MCF 10A (cell line): Measurements from ENCODE around the gene CYFIP2. TPM values are rescaled to one million over a fixed set of nuclear protein-coding genes. Genes with fewer than 3 reads are reported as not detected.
A peak's percentile ranks its signal among the peaks of the same experiment; 100 is the strongest.

Experiments used
- BruUV-seq: library from RNA; stranded (reverse); fragments of 400-500 nt; replicated peaks from 2 replicates; lab custom pipeline; 2021; lab: Mats Ljungman, UMichigan
- CTCF ChIA-PET: fragments of 300-600 bp; sonication (Branson Sonifier 250); formaldehyde crosslinking; extraction: SDS; loops from one replicate; lab custom pipeline; 2021; ENCODE audit warnings: antibody characterized with exemption, inconsistent platforms; lab: Yijun Ruan, JAX
- POLR2A ChIA-PET: fragments of 300-600, 350-650 bp; sonication (Branson Sonifier 250); formaldehyde crosslinking; extraction: SDS; loops from one replicate; lab custom pipeline; 2020; ENCODE audit warnings: antibody characterized with exemption, inconsistent platforms; lab: Yijun Ruan, JAX
- DNase-seq: peaks from one replicate; pipeline ENCODE4 v3.0.0-alpha.2; 2018; ENCODE audit not compliant: unreplicated experiment
- H3K27ac Mint-ChIP-seq: one replicate; pipeline ENCODE4 v1.8.0; 2022; ENCODE audit warnings: mild to moderate bottlenecking, low read depth, mixed read lengths; ENCODE audit not compliant: unreplicated experiment
- H3K27me3 Mint-ChIP-seq: one replicate; pipeline ENCODE4 v1.8.0; 2022; ENCODE audit warnings: mixed read lengths; ENCODE audit not compliant: insufficient read depth, unreplicated experiment
- H3K36me3 Mint-ChIP-seq: one replicate; pipeline ENCODE4 v1.8.0; 2022; ENCODE audit warnings: mild to moderate bottlenecking, moderate library complexity, mixed read lengths; ENCODE audit not compliant: insufficient read depth, unreplicated experiment
- H3K4me1 Mint-ChIP-seq: one replicate; pipeline ENCODE4 v1.8.0; 2022; ENCODE audit warnings: mixed read lengths; ENCODE audit not compliant: insufficient read depth, unreplicated experiment
- H3K4me3 Mint-ChIP-seq: one replicate; pipeline ENCODE4 v1.8.0; 2022; ENCODE audit warnings: mild to moderate bottlenecking, moderate library complexity, mixed read lengths; ENCODE audit not compliant: unreplicated experiment
- H3K9me3 Mint-ChIP-seq: one replicate; pipeline ENCODE4 v1.8.0; 2022; ENCODE audit warnings: mixed read lengths; ENCODE audit not compliant: unreplicated experiment
- CTCF ChIP-seq: fragments of 200-600 bp; IDR thresholded peaks from one replicate; pipeline ENCODE4 v1.8.0; 2022; ENCODE audit warnings: antibody characterized with exemption, mild to moderate bottlenecking; ENCODE audit not compliant: unreplicated experiment
- intact Hi-C: fragments of 100-400 bp; cut with micrococcal nuclease; formaldehyde crosslinking; loops from 2 replicates; pipeline ENCODE4 v1.14.1; 2022
- total RNA-seq: library from RNA; stranded (reverse); gene quantifications from 2 replicates; pipeline ENCODE4 v1.2.3, GENCODE V29; 2022

The CYFIP2 gene
- total RNA-seq, 1 experiment from 2014 or later, result 50.8 TPM

DNA sequence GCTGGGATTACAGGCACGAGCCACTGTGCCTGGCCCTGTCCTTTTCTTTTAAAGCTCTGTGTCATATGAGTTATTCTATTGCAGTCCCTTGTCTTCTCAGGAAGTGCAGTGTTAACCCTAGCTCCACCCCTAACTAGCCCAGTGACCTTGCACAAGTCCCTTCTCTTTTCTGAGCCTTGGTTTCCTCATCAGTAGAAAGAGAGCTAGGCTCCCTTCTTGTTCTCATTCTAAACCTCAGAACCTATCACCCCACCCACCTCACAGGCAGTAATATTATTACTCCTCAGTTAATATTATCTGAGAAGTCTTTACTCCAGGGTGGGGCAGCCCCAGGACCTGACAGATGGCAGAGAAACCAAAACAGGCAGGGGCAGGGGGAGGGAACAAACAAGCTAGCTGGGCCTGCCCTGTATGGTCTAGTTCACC lies 7.2 kb downstream of the CYFIP2 start:
- Mint-ChIP-seq H3K36me3 (no peaks in the 10 kb centered on the region), H3K4me3 (no peak overlapping the region), H3K27me3 (no peaks in the 10 kb centered on the region), H3K4me1 (peaks cover 20% of the 10 kb centered on the region), H3K9me3 (no peaks in the 10 kb centered on the region), H3K27ac (no peak overlapping the region)
- no peak for TF ChIP-seq CTCF
- ChIA-PET POLR2A (interaction anchor here (0.7 to 1.2 kb wide), 4 partner anchors 8 to 405 kb away, joined by 3 to 5 read pairs (median 4); partner anchors contain the start of gene MED7), CTCF (interaction anchor here (0.6 to 1.9 kb wide), 10 partner anchors 12 to 444 kb away, joined by 3 to 15 read pairs (median 4); no protein-coding TSS in a partner anchor)
- no TSS peak for BruUV-seq
- DNase-seq, result no peak
- intact Hi-C loops, result no loop called here

GRCh38 chr5:157275403-157275802 lies 9.5 kb downstream of the CYFIP2 start:
- DNase-seq, result no peak
- no peaks in the 10 kb centered on the region for H3K36me3 Mint-ChIP-seq
- H3K27ac Mint-ChIP-seq, result no peak overlapping the region
- no TSS peak for BruUV-seq
- H3K27me3 Mint-ChIP-seq, result no peaks in the 10 kb centered on the region
- H3K4me1 Mint-ChIP-seq, result peaks cover 13% of the 10 kb centered on the region
- H3K9me3 Mint-ChIP-seq, result no peaks in the 10 kb centered on the region
- CTCF ChIA-PET, result interaction anchor here (1.6 kb wide), 1 partner anchor 22 kb away, joined by 13 read pairs; no protein-coding TSS in a partner anchor
- H3K4me3 Mint-ChIP-seq, result no peak overlapping the region
- POLR2A ChIA-PET, result interaction anchor here (0.6 to 6.4 kb wide), 2 partner anchors 8 to 429 kb away, joined by 3 to 32 read pairs; partner anchors contain the start of gene CYFIP2
- TF ChIP-seq CTCF, result no peak
- intact Hi-C loops, result no loop called here

DNA sequence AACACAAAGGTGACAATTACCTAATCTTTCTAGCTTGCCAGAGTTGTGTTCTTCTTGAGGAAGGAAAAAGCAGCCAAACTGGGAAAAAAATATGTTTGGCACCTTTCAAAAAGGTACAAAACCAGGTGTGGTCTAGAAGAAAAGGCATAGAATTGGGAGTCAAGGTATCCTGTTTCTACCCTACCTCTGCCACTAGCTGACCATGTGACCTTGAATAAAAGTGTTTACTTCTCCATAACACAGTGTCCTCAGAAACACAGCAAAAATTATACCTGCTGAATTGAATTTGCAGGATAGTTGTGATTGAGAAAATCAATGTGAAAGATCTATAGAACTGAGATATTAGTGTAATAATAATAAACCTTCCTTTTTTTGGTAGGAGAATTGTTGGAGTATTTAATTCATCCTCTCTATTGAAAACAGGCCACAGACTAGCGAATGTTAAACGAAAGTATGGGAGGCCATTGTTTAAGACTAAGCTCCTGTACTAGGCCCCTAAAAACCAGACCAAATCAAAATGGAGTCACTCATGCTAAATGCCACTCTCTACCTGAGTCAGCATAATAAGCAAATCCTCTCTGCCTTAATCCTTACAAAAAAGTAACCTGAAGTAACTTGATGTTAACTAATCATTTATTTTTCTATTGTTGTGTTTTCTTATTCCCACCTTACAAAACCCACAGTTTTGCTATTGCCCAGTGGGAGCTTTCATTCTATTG lies 12.6 kb downstream of the CYFIP2 start:
- intact Hi-C loops, result no loop called here
- peaks cover 25% of the 10 kb centered on the region for H3K4me1 Mint-ChIP-seq
- no peak overlapping the region for H3K27ac Mint-ChIP-seq
- H3K36me3 Mint-ChIP-seq, result no peaks in the 10 kb centered on the region
- no peak for TF ChIP-seq CTCF
- no peak overlapping the region for H3K4me3 Mint-ChIP-seq
- H3K9me3 Mint-ChIP-seq, result no peaks in the 10 kb centered on the region
- H3K27me3 Mint-ChIP-seq, result no peaks in the 10 kb centered on the region
- POLR2A ChIA-PET, result interaction anchor here (0.6 to 6.4 kb wide), 5 partner anchors 11 to 179 kb away, joined by 3 to 32 read pairs (median 7); partner anchors contain the start of genes CYFIP2 and MED7
- CTCF ChIA-PET, result interaction anchor here (1.0 to 1.8 kb wide), 5 partner anchors 9 to 465 kb away, joined by 3 to 8 read pairs (median 3); partner anchors contain the start of gene LSM11
- no peak for DNase-seq
- BruUV-seq, result no TSS peak

DNA sequence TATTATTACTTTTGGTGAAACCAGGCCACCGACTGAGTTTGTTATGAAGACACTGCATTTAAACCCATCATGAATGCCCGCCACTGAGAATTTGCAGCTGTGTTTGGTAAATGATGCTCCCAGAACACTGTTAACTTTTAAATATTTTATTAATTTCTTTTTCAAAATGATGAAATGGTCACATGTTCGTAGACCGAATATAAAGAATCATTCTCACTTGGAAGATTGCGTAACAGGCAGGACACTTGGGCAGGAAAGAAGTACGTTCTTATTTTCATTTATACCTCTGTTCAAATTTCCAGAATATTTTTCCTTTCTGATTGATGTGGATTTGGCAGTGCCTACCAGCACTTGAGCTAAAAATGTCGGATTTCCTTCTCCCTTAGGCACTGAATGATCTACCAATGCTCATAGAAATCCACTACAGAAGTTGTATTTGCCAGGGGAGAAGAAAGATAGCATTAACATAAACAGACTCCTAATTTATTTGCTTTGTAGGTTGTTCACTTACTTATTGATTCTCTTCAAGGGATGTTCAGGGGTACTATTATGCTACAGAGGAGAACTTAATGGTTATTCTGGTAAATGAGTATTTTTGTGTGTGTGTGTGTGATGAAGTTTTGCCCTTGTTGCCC lies 13.8 kb downstream of the CYFIP2 start:
- TF ChIP-seq CTCF, result no peak
- H3K9me3 Mint-ChIP-seq, result no peaks in the 10 kb centered on the region
- no peak overlapping the region for H3K4me3 Mint-ChIP-seq
- H3K27me3 Mint-ChIP-seq, result no peaks in the 10 kb centered on the region
- no peaks in the 10 kb centered on the region for H3K36me3 Mint-ChIP-seq
- intact Hi-C loops, result no loop called here
- peak overlapping the region; percentile 56 for H3K27ac Mint-ChIP-seq
- BruUV-seq, result no TSS peak
- H3K4me1 Mint-ChIP-seq, result peaks cover 25% of the 10 kb centered on the region
- CTCF ChIA-PET, result interaction anchor here (0.7 to 1.8 kb wide), 7 partner anchors 26 to 463 kb away, joined by 3 to 7 read pairs (median 3); partner anchors contain the start of gene LSM11
- POLR2A ChIA-PET, result interaction anchor here (1.5 to 6.4 kb wide), 5 partner anchors 10 to 137 kb away, joined by 3 to 32 read pairs (median 7); partner anchors contain the start of genes CYFIP2 and MED7
- no peak for DNase-seq
